Stimulated activated CD4-positive, alpha-beta T cell treated with anti-CD3 and anti-CD28 coated beads, Interleukin-12 subunit alpha, Interleukin-12 subunit beta, amount 100 ng/mL, for 24 hours (primary cell): ENCODE data around the gene TSPAN31.

Source experiments
- DNase-seq, 2 experiments: peaks; one replicate each; pipeline ENCODE4 v3.0.0-alpha.2; 2020; ENCODE audit warnings: low read depth in 2 of 2

Gene TSPAN31

GRCh38 chr12:57735952-57736740, 8.7 kb upstream of the TSPAN31 start:
- DNase-seq = no peak

GRCh38 chr12:57736741-57737466, 7.9 kb upstream of the TSPAN31 start:
- no peak for DNase-seq

- no peak for DNase-seq
These were observed 7.1 kb upstream of the TSPAN31 start for GRCh38 chr12:57737467-57738460.

- DNase-seq = no peak
These were observed 6.1 kb upstream of the TSPAN31 start, which contains the start of gene AGAP2 for GRCh38 chr12:57738661-57739237. TSS of gene AGAP2 (minus strand) at chr12:57738742. CDS start at chr12:57738246, 496 bp downstream.

- DNase-seq = no peak
These were observed 5.5 kb upstream of the TSPAN31 start for GRCh38 chr12:57739387-57739786.

- no peak for DNase-seq
These were observed 4.8 kb upstream of the TSPAN31 start for GRCh38 chr12:57739914-57740538.

- DNase-seq = peak; percentile 50 to 69
These were observed 4.0 kb upstream of the TSPAN31 start for GRCh38 chr12:57740656-57741412.

- DNase-seq = no peak
These were observed 3.4 kb upstream of the TSPAN31 start for GRCh38 chr12:57741413-57741789.

- DNase-seq = peak; percentile 51 to 76
These were observed 2.7 kb upstream of the TSPAN31 start for GRCh38 chr12:57741844-57742738.

- DNase-seq = no peak
These were observed 1.1 kb upstream of the TSPAN31 start for GRCh38 chr12:57743769-57744168.

- DNase-seq = peak; percentile 45 to 61
These were observed 554 bp upstream of the TSPAN31 start for GRCh38 chr12:57744194-57744776.

- no peak for DNase-seq
These were observed 644 bp downstream of the TSPAN31 start for GRCh38 chr12:57745485-57745881.

GRCh38 chr12:57746025-57746424, 1.2 kb downstream of the TSPAN31 start:
- no peak for DNase-seq

- DNase-seq = no peak
These were observed 4.2 kb downstream of the TSPAN31 start for GRCh38 chr12:57749061-57749460.

GRCh38 chr12:57750561-57751431, 6.0 kb downstream of the TSPAN31 start:
- no peak for DNase-seq

GRCh38 chr12:57751432-57751787, 6.6 kb downstream of the TSPAN31 start:
- DNase-seq = no peak

- DNase-seq = peak; percentile 97
These were observed 7.2 kb downstream of the TSPAN31 start, which contains the start of gene CDK4 for GRCh38 chr12:57751788-57752667. TSS of gene CDK4 (minus strand) at chr12:57752310. CDS start at chr12:57751717, 593 bp downstream.
